Caco-2 (cell line): ENCODE measurements around the gene ARHGAP4. TPM values are rescaled to one million over a fixed set of nuclear protein-coding genes. Genes with fewer than 3 reads are reported as not detected.

Experiments used
- BruUV-seq: library from RNA; stranded (reverse); fragments of 400-500 nt; replicated peaks from 2 replicates; lab custom pipeline; 2021; lab: Mats Ljungman, UMichigan
- CTCF ChIA-PET: fragments of 300-600 bp; sonication (Branson Sonifier 250); formaldehyde crosslinking; loops from one replicate; lab custom pipeline; 2022; ENCODE audit warnings: antibody characterized with exemption; lab: Charles Lee
- POLR2A ChIA-PET: fragments of 300-600 bp; sonication (Branson Sonifier 250); formaldehyde crosslinking; loops from one replicate; lab custom pipeline; 2022; ENCODE audit warnings: antibody characterized with exemption; lab: Charles Lee
- DNase-seq, 2 experiments: peaks; one replicate each; pipeline versions ENCODE4 v3.0.0 to v3.0.0-alpha.2; 2020 to 2022
- H3K27me3 ChIP-seq: replicated peaks from 2 replicates; pipeline ENCODE4 v1.6.0; 2011; ENCODE audit warnings: low read length; ENCODE audit not compliant: control insufficient read depth, insufficient read depth
- H3K36me3 ChIP-seq: 2 replicates; pipeline ENCODE4 v1.5.1; 2011; ENCODE audit warnings: low read length; ENCODE audit not compliant: control insufficient read depth, insufficient read depth
- H3K4me1 ChIP-seq: fragments of 250-450 bp; sonication (Bioruptor Pico); 2 replicates; pipeline ENCODE4 v1.5.1; 2020; ENCODE audit warnings: mild to moderate bottlenecking
- H3K4me3 ChIP-seq: 2 replicates; pipeline ENCODE4 v1.5.1; 2011; ENCODE audit warnings: low read depth, mild to moderate bottlenecking, control low read depth, low read length
- H3K9me3 ChIP-seq: fragments of 250-450 bp; sonication (Bioruptor Pico); 2 replicates; pipeline ENCODE4 v1.5.1; 2020; ENCODE audit warnings: mild to moderate bottlenecking, moderate library complexity
- H3K27ac Mint-ChIP-seq: one replicate; pipeline ENCODE4 v1.8.0; 2022; ENCODE audit warnings: mixed read lengths; ENCODE audit not compliant: unreplicated experiment
- H3K27me3 Mint-ChIP-seq: one replicate; pipeline ENCODE4 v1.8.0; 2022; ENCODE audit warnings: mixed read lengths; ENCODE audit not compliant: insufficient read depth, unreplicated experiment
- H3K36me3 Mint-ChIP-seq: one replicate; pipeline ENCODE4 v1.8.0; 2022; ENCODE audit warnings: mild to moderate bottlenecking, mixed read lengths; ENCODE audit not compliant: insufficient read depth, unreplicated experiment
- H3K4me1 Mint-ChIP-seq: one replicate; pipeline ENCODE4 v1.8.0; 2022; ENCODE audit warnings: low read depth, mixed read lengths; ENCODE audit not compliant: unreplicated experiment
- H3K4me3 Mint-ChIP-seq: one replicate; pipeline ENCODE4 v1.8.0; 2022; ENCODE audit warnings: mild to moderate bottlenecking, moderate library complexity, mixed read lengths; ENCODE audit not compliant: unreplicated experiment
- H3K9me3 Mint-ChIP-seq: one replicate; pipeline ENCODE4 v1.8.0; 2022; ENCODE audit warnings: mixed read lengths; ENCODE audit not compliant: unreplicated experiment
- CTCF ChIP-seq, 2 experiments: fragments of 200-600 bp in 1 of 2; IDR thresholded peaks; 1 replicate in 1 of 2; 2 replicates in 1 of 2; pipeline versions ENCODE4 v1.5.1 to v1.8.0; 2011 to 2022; ENCODE audit warnings: antibody characterized with exemption in 1 of 2, control low read depth in 1 of 2, inconsistent platforms in 1 of 2, low read depth in 1 of 2, low read length in 1 of 2, mild to moderate bottlenecking in 1 of 2, moderate library complexity in 1 of 2; ENCODE audit not compliant: insufficient read depth in 1 of 2, severe bottlenecking in 1 of 2, unreplicated experiment in 1 of 2
- intact Hi-C: fragments of 100-400 bp; cut with micrococcal nuclease; formaldehyde crosslinking; loops from one replicate; pipeline ENCODE4 v1.10.0; 2022; ENCODE audit not compliant: unreplicated experiment
- total RNA-seq: library from RNA; stranded (reverse); gene quantifications from 2 replicates; pipeline ENCODE4 v1.2.3, GENCODE V29; 2022

Gene ARHGAP4
- total RNA-seq, 1 experiment from 2014 or later: 15.7 TPM

DNA sequence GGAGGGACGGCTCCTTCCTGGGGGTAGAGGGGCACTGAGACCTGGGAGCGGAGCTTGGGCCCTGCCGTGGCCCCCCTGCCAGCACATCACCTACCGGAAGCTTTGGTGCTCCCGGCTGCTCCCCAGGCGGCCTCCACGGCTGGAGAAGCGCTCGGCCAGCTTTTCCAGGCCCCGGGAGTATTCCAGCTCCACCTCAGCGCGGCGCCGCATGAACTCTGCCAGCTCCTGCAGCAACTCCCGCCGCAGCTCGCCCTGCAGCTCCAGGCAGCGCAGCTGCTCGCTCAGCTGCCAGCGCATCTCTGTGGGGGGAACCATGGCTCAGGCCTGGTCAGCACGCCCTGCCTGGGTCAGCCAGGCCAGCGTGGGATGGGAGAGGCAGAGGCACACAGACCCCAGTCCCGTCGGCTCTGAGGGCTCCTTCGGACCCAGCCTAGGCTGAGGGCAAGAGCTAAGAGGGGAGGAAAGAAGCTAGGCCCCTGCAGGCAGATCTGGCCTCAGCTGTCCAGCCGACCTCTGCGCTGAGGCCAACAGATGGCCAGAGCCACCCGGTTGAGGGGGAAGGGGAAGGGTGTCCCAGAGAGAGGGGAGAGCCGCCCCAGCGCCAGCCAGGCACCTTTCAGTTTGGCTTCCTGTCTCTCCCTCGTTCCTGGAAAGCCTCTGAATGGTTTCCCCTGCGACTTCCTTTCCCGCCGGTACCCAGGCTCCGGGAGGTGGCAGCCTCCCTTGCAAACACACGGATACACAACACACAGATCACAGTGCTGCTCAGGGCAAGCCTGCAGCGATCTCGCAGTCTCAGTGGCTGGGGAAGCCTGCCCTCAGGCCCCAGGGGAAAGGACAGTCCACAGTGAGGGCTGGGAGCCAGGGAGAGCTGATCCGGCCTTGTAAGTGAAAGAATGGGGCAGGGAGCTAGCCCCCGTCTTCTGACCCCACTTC is 4.3 kb downstream of the ARHGAP4 start:
- DNase-seq: no peak
- Histone ChIP-seq H3K4me1 (peaks cover 4% of the 10 kb centered on the region; the same call in 1 of the 2 replicates), H3K9me3 (no peaks in the 10 kb centered on the region), H3K36me3 (no peaks in the 10 kb centered on the region), H3K27me3 (no peaks in the 10 kb centered on the region), H3K4me3 (no peak overlapping the region)
- H3K9me3 Mint-ChIP-seq: no peaks in the 10 kb centered on the region
- no peak overlapping the region for H3K27ac Mint-ChIP-seq
- peaks cover 6% of the 10 kb centered on the region for H3K36me3 Mint-ChIP-seq
- BruUV-seq: no TSS peak
- intact Hi-C loops: loop anchor here (10.0 kb wide), 1 partner anchor 127 kb away; the partner anchor contains the start of genes IDH3G and SSR4
- no peaks in the 10 kb centered on the region for H3K27me3 Mint-ChIP-seq
- H3K4me3 Mint-ChIP-seq: no peak overlapping the region
- no peak for TF ChIP-seq CTCF (IDR thresholded peaks at IDR 0.05; ENCODE audit: insufficient read depth in 1 of 2, low read depth in 1 of 2, low read length in 1 of 2, severe bottlenecking in 1 of 2, unreplicated experiment in 1 of 2)
- POLR2A ChIA-PET: no interaction called here
- H3K4me1 Mint-ChIP-seq: no peaks in the 10 kb centered on the region
- CTCF ChIA-PET: interaction anchor here (1.2 kb wide), 1 partner anchor 25 kb away, joined by 4 read pairs; no protein-coding TSS in a partner anchor

- H3K4me3 Mint-ChIP-seq: no peak overlapping the region
- intact Hi-C loops: loop anchor here (10.0 kb wide), 1 partner anchor 126 kb away; the partner anchor contains the start of genes IDH3G and SSR4
- Histone ChIP-seq H3K4me1 (no peaks in the 10 kb centered on the region), H3K4me3 (no peak overlapping the region), H3K9me3 (no peaks in the 10 kb centered on the region), H3K27me3 (no peaks in the 10 kb centered on the region), H3K36me3 (no peaks in the 10 kb centered on the region)
- no peak overlapping the region for H3K27ac Mint-ChIP-seq
- POLR2A ChIA-PET: no interaction called here
- no peaks in the 10 kb centered on the region for H3K4me1 Mint-ChIP-seq
- no peaks in the 10 kb centered on the region for H3K27me3 Mint-ChIP-seq
- peak in 1 of 2 experiments; percentile 20 for DNase-seq
- TF ChIP-seq CTCF (IDR thresholded peaks at IDR 0.05; ENCODE audit: insufficient read depth in 1 of 2, low read depth in 1 of 2, low read length in 1 of 2, severe bottlenecking in 1 of 2, unreplicated experiment in 1 of 2): no peak
- H3K36me3 Mint-ChIP-seq: peaks cover 6% of the 10 kb centered on the region
- CTCF ChIA-PET: no interaction called here
- no TSS peak for BruUV-seq
- no peaks in the 10 kb centered on the region for H3K9me3 Mint-ChIP-seq
Observed at GRCh38 chrX:153921070-153921469, 5.0 kb downstream of the ARHGAP4 start.

DNA sequence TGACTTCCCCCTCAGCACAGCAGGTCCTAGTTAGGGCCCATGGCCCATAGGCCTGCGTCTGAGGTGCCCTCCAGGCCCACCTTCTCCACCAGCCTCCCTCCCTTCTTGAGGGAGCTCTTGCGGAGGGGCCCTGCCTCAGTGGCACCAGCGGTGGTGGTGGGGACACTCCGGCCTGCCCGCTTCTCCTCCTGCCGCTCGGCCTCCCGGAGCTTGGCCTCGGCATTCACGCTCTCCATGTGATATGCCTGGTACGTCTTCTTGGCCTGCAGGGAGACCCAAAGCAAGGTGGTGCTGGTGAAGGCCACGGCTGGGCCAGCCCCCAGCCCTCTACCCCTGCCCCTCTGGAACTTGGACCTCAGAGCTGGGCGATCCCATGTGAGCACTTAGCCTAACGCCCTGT is 5.5 kb downstream of the ARHGAP4 start:
- H3K36me3 ChIP-seq: no peaks in the 10 kb centered on the region

More for the DNA sequence above, 5.5 kb downstream of the ARHGAP4 start:
- H3K9me3 ChIP-seq: no peaks in the 10 kb centered on the region
- ChIA-PET POLR2A (no interaction called here), CTCF (no interaction called here)
- H3K4me1 ChIP-seq: no peaks in the 10 kb centered on the region
- no peak overlapping the region for H3K27ac Mint-ChIP-seq
- H3K4me3 Mint-ChIP-seq: no peak overlapping the region
- H3K36me3 Mint-ChIP-seq: peaks cover 2% of the 10 kb centered on the region
- no peaks in the 10 kb centered on the region for H3K27me3 ChIP-seq
- H3K4me1 Mint-ChIP-seq: no peaks in the 10 kb centered on the region
- TF ChIP-seq CTCF (IDR thresholded peaks at IDR 0.05; ENCODE audit: insufficient read depth in 1 of 2, low read depth in 1 of 2, low read length in 1 of 2, severe bottlenecking in 1 of 2, unreplicated experiment in 1 of 2): no peak
- no peak overlapping the region for H3K4me3 ChIP-seq
- no TSS peak for BruUV-seq
- H3K27me3 Mint-ChIP-seq: no peaks in the 10 kb centered on the region
- intact Hi-C loops: loop anchor here (10.0 kb wide), 1 partner anchor 126 kb away; the partner anchor contains the start of genes IDH3G and SSR4
- DNase-seq: no peak
- no peaks in the 10 kb centered on the region for H3K9me3 Mint-ChIP-seq
